IMR-90 (cell line): ENCODE data around the gene ADCY1. TPM values are rescaled to one million over a fixed set of nuclear protein-coding genes. Genes with fewer than 3 reads are reported as not detected.

Experiments used
- ATAC-seq: fragments of 200-7000 bp; cut with Tn5 transposase; 2 replicates; pipeline ENCODE4 v1.9.1; 2020; ENCODE audit warnings: low read depth, mild to moderate bottlenecking, moderate library complexity
- BruUV-seq: library from RNA; stranded (reverse); fragments of 400-500 nt; replicated peaks from 2 replicates; lab custom pipeline; 2021; lab: Mats Ljungman, UMichigan
- CTCF ChIA-PET: fragments of 300-600 bp; formaldehyde crosslinking; extraction: SDS; loops from one replicate; lab custom pipeline; 2021; ENCODE audit warnings: antibody characterized with exemption; lab: Yijun Ruan, JAX
- POLR2A ChIA-PET: fragments of 300-600 bp; sonication (Branson Sonifier 250); formaldehyde crosslinking; loops from one replicate; lab custom pipeline; 2022; ENCODE audit warnings: antibody characterized with exemption; ENCODE audit not compliant: unreplicated experiment; lab: Charles Lee
- DNase-seq: peaks from one replicate; pipeline ENCODE4 v3.0.0; 2013
- H2AFZ ChIP-seq: replicated peaks from 2 replicates; pipeline ENCODE3; 2013; ENCODE audit warnings: low read length, mild to moderate bottlenecking; ENCODE audit not compliant: poor library complexity
- H2AK5ac ChIP-seq: 2 replicates; pipeline ENCODE4 v1.6.1; 2013; ENCODE audit warnings: low read depth, low read length, inconsistent platforms
- H2AK9ac ChIP-seq: replicated peaks from 2 replicates; pipeline ENCODE3; 2013; ENCODE audit warnings: mild to moderate bottlenecking, low read depth, low read length, moderate library complexity; ENCODE audit not compliant: poor library complexity
- H2BK120ac ChIP-seq: 2 replicates; pipeline ENCODE4 v1.6.1; 2013; ENCODE audit warnings: low read depth, low read length, inconsistent platforms
- H2BK15ac ChIP-seq: 3 replicates; pipeline ENCODE4 v1.6.1; 2013; ENCODE audit warnings: low read depth, low read length, inconsistent platforms
- H2BK20ac ChIP-seq: 2 replicates; pipeline ENCODE4 v1.6.1; 2013; ENCODE audit warnings: low read depth, mild to moderate bottlenecking, inconsistent platforms, low read length, moderate library complexity
- H2BK5ac ChIP-seq: 2 replicates; pipeline ENCODE4 v1.6.1; 2013; ENCODE audit warnings: mild to moderate bottlenecking, low read depth, low read length, inconsistent platforms; ENCODE audit not compliant: poor library complexity, severe bottlenecking
- H3K14ac ChIP-seq: replicated peaks from 2 replicates; pipeline ENCODE4 v1.6.1; 2013; ENCODE audit warnings: low read depth, low read length, inconsistent platforms
- H3K18ac ChIP-seq: 2 replicates; pipeline ENCODE4 v1.6.1; 2013; ENCODE audit warnings: low read depth, low read length, control low read depth
- H3K23ac ChIP-seq: 2 replicates; pipeline ENCODE4 v1.6.1; 2013; ENCODE audit warnings: low read depth, low read length, inconsistent platforms
- H3K27ac ChIP-seq: 2 replicates; pipeline ENCODE4 v1.5.1; 2013; ENCODE audit warnings: mild to moderate bottlenecking, control low read depth, low read length; ENCODE audit not compliant: insufficient read depth
- H3K27me3 ChIP-seq: 2 replicates; pipeline ENCODE4 v1.6.1; 2013; ENCODE audit warnings: low read length; ENCODE audit not compliant: control insufficient read depth, insufficient read depth
- H3K36me3 ChIP-seq: 2 replicates; pipeline ENCODE4 v1.6.1; 2013; ENCODE audit warnings: low read length, mixed read lengths; ENCODE audit not compliant: control insufficient read depth, insufficient read depth
- H3K4ac ChIP-seq: 2 replicates; pipeline ENCODE4 v1.6.1; 2013; ENCODE audit warnings: low read depth, low read length, inconsistent platforms
- H3K4me1 ChIP-seq: 2 replicates; pipeline ENCODE4 v1.6.1; 2013; ENCODE audit warnings: low read length, mixed read lengths; ENCODE audit not compliant: control insufficient read depth, insufficient read depth
- H3K4me2 ChIP-seq: 2 replicates; pipeline ENCODE4 v1.6.1; 2013; ENCODE audit warnings: low read depth, mild to moderate bottlenecking, control low read depth, low read length, moderate library complexity
- H3K4me3 ChIP-seq: 2 replicates; pipeline ENCODE4 v1.5.1; 2013; ENCODE audit warnings: low read depth, mild to moderate bottlenecking, control low read depth, low read length, moderate library complexity; ENCODE audit not compliant: insufficient read depth
- H3K56ac ChIP-seq: 2 replicates; pipeline ENCODE4 v1.6.1; 2013; ENCODE audit warnings: low read length, inconsistent platforms; ENCODE audit not compliant: insufficient read depth; ENCODE audit errors: extremely low read depth
- H3K79me1 ChIP-seq, 2 experiments: 2 replicates each; pipeline ENCODE4 v1.6.1; 2013; ENCODE audit warnings: low read length in 2 of 2, inconsistent platforms in 1 of 2, low read depth in 1 of 2
- H3K9ac ChIP-seq: 2 replicates; pipeline ENCODE4 v1.6.1; 2013; ENCODE audit warnings: low read depth, low read length, control low read depth
- H3K9me1 ChIP-seq: 2 replicates; pipeline ENCODE4 v1.6.1; 2013; ENCODE audit warnings: low read length, inconsistent platforms; ENCODE audit not compliant: insufficient read depth
- H3K9me3 ChIP-seq: 2 replicates; pipeline ENCODE4 v1.6.1; 2013; ENCODE audit warnings: low read length; ENCODE audit not compliant: control insufficient read depth, insufficient read depth
- H4K20me1 ChIP-seq: 2 replicates; pipeline ENCODE4 v1.6.1; 2013; ENCODE audit warnings: low read length, inconsistent platforms; ENCODE audit not compliant: insufficient read depth
- H4K5ac ChIP-seq: 2 replicates; pipeline ENCODE4 v1.6.1; 2013; ENCODE audit warnings: mild to moderate bottlenecking, low read depth, low read length, control low read depth
- H4K8ac ChIP-seq, 2 experiments: 2 replicates each; pipeline ENCODE4 v1.6.1; 2013; ENCODE audit warnings: low read depth in 2 of 2, low read length in 2 of 2, control low read depth in 1 of 2, inconsistent platforms in 1 of 2
- H4K91ac ChIP-seq: 2 replicates; pipeline ENCODE4 v1.6.1; 2013; ENCODE audit warnings: low read depth, low read length, inconsistent platforms; ENCODE audit not compliant: insufficient read depth
- CTCF ChIP-seq: conservative IDR thresholded peaks from 2 replicates; pipeline ENCODE4 v1.5.1; 2012; ENCODE audit warnings: mild to moderate bottlenecking, low read depth, low read length, improper control_type of control experiment
- FOS ChIP-seq: fragments of 150-350 bp; IDR thresholded peaks from 2 replicates; pipeline ENCODE4 v1.6.1; 2016; ENCODE audit warnings: low read depth, low read length
- MAFK ChIP-seq: IDR thresholded peaks from 2 replicates; pipeline ENCODE4 v1.6.1; 2012; ENCODE audit warnings: low read depth, low read length, improper control_type of control experiment
- NFE2L2 ChIP-seq: fragments of 150-350 bp; IDR thresholded peaks from 2 replicates; pipeline ENCODE4 v1.6.1; 2016; ENCODE audit warnings: low read depth, mild to moderate bottlenecking, low read length
- POLR2A ChIP-seq: IDR thresholded peaks from 2 replicates; pipeline ENCODE4 v1.6.1; 2012; ENCODE audit warnings: mild to moderate bottlenecking, low read depth, low read length
- RAD21 ChIP-seq: IDR thresholded peaks from 2 replicates; pipeline ENCODE4 v1.6.1; 2012; ENCODE audit warnings: low read length, improper control_type of control experiment
- SMC3 ChIP-seq: fragments of 150-350 bp; IDR thresholded peaks from 2 replicates; pipeline ENCODE4 v1.6.1; 2016; ENCODE audit warnings: low read depth, mild to moderate bottlenecking, antibody characterized with exemption, low read length, moderate library complexity
- WGBS, 2 experiments: methylation state at CpG; one replicate each; pipeline versions ENCODE4 v1.1.5 to v1.1.7; 2013; ENCODE audit warnings: missing lambda C conversion rate in 2 of 2; ENCODE audit not compliant: insufficient read length in 1 of 2; ENCODE audit errors: extremely low coverage in 2 of 2; 5-methylcytosine and 5-hydroxymethylcytosine counted together
- dilution Hi-C: fragments of 300-500 bp; cut with HindIII; formaldehyde crosslinking; loops from one replicate; pipeline ENCODE4 v1.14.3; 2018; ENCODE audit warnings: low sequenced_read_pairs; ENCODE audit not compliant: unreplicated experiment
- in situ Hi-C: fragments of 300-500 bp; cut with MboI; formaldehyde crosslinking; loops from 3 replicates; pipeline ENCODE4 v1.14.3; 2019; ENCODE audit warnings: low sequenced_read_pairs, inconsistent platforms, mixed read lengths
- intact Hi-C: fragments of 100-400 bp; cut with micrococcal nuclease; formaldehyde crosslinking; loops from 2 replicates; pipeline ENCODE4 v1.10.0; 2022
- polyA plus RNA-seq, 3 experiments: library from polyadenylated mRNA; depleted of rRNA; stranded (reverse); fragments of >200 nt; gene quantifications; 2 replicates each; pipeline ENCODE4 v1.2.3, GENCODE V29; 2012; ENCODE audit warnings: low replicate concordance in 1 of 3
- total RNA-seq: library from RNA; depleted of rRNA; stranded (reverse); fragments of >200 nt; gene quantifications from 2 replicates; pipeline ENCODE4 v1.2.3, GENCODE V29; 2012

The ADCY1 gene
- total and polyA plus RNA-seq, 2 of the 4 experiments (the other 2 are of a cell fraction) = 0.18 to 0.24 TPM

DNA sequence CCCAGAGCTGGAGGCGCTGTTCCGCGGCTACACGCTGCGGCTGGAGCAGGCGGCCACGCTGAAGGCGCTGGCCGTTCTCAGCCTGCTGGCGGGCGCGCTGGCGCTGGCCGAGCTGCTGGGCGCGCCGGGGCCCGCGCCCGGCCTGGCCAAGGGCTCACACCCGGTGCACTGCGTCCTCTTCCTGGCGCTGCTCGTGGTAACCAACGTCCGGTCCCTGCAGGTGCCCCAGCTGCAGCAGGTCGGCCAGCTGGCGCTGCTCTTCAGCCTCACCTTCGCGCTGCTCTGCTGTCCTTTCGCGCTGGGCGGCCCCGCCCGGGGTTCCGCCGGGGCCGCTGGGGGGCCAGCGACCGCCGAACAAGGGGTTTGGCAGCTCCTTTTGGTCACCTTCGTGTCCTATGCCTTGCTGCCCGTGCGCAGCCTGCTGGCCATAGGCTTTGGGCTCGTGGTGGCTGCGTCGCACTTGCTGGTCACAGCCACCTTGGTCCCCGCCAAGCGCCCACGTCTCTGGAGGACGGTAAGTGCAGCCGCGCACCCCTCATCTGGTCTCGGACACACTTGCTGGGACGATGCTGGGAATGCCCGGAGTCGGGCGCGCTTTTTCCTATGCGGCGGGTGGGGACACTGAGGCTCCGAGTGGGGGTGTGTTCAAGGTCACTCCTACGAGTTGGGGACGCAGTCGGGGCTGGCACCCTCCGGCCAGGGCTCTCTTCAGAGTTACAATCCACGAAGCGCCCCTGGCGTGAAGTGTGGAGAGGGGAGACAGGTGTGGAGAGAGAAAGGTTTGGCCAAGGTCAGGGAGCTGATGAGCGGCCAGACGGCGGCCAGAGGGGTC, 717 bp downstream of the ADCY1 start:
- Histone ChIP-seq H3K4ac (no peak overlapping the region), H4K20me1 (no peaks in the 10 kb centered on the region), H3K9me1 (no peaks in the 10 kb centered on the region), H2AFZ (peak overlapping the region; percentile 84), H3K79me1 (no peaks in the 10 kb centered on the region), H3K4me3 (peak overlapping the region; percentile 13; the same call in 1 of the 2 replicates), H4K8ac (no peak overlapping the region), H2AK9ac (no peak overlapping the region), H3K27ac (no peak overlapping the region), H3K4me2 (peak overlapping the region; percentile 37), H2BK20ac (no peak overlapping the region), H2BK5ac (no peak overlapping the region), H2BK15ac (no peak overlapping the region), H3K4me1 (peaks cover 2% of the 10 kb centered on the region; the same call in 1 of the 2 replicates), H3K56ac (no peak overlapping the region), H3K9me3 (no peaks in the 10 kb centered on the region; the same call in 1 of the 2 replicates), H3K27me3 (peaks cover 61% of the 10 kb centered on the region), H3K36me3 (no peaks in the 10 kb centered on the region), H4K5ac (no peak overlapping the region), H2AK5ac (no peak overlapping the region), H3K18ac (no peak overlapping the region), H3K14ac (no peak overlapping the region), H2BK120ac (no peak overlapping the region), H4K91ac (no peak overlapping the region), H3K23ac (no peak overlapping the region), H3K9ac (no peak overlapping the region)
- CTCF ChIA-PET = no interaction called here
- BruUV-seq = no TSS peak
- intact Hi-C loops = no loop called here
- 2% methylated on average over 12 of the region's 72 CpGs; no CpG with 5 or more reads in 1 of the 2 experiments for WGBS, 2 experiments
- ATAC-seq (peak; percentile 94), DNase-seq (peak; percentile 49)
- POLR2A ChIA-PET = no interaction called here
- in situ Hi-C loops = no loop called here
- TF ChIP-seq SMC3 (no peak), FOS (no peak), MAFK (no peak), RAD21 (peak; percentile 10; the same call in 1 of the 2 replicates), NFE2L2 (no peak), POLR2A (no peak), CTCF (peak; percentile 22; the same call in 1 of the 2 replicates)
- dilution Hi-C loops = no loop called here
